Measurements from ENCODE around the gene FRY. TPM values are rescaled to one million over a fixed set of nuclear protein-coding genes. Genes with fewer than 3 reads are reported as not detected.

FRY gene
- total and polyA plus RNA-seq, 2 of the 13 experiments (the other 11 are each of a cell fraction or from before 2014, with no cell fraction given) = 8.2 to 13.1 TPM

DNA sequence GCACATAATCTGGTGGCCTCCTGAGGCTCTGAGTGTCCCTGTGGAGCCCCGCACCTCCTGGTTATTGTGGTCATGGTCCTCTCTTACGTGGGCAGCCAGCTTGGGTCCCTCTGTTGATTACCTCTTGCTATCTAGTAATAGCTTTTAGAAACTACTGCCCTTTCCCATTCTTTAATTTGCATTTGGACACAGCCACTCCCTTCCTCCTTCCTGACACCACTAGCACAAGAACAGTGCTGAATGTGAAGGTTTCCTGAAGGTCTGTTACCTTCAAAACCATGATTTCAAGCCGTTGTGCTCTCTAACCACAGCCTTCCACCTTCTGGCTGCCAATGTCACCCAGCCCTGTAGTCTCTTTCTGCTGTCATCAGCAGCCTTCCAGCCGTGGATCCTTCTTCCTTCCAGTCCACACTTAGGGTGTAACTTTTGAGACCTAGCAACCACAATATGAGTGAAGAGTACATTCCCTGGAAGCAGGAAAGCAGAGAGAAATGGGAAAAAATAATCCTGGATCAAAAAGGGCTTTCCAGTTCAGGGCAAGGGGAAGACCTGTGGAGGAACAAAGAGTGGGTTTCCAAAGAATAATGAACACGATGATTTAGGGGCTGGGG is 130.9 kb downstream of the FRY start:
- Histone ChIP-seq H3K4me1 (ENCODE audit: insufficient read depth, low read length) (peaks cover 17% of the 10 kb centered on the region), H3K9me3 (ENCODE audit: low read length) (no peaks in the 10 kb centered on the region), H3K36me3 (replicated peaks in 1 of 2; ENCODE audit: control insufficient read depth in 1 of 2, insufficient read depth in 2 of 2, low read length in 2 of 2) (peaks cover 1 to 13% of the 10 kb centered on the region in 2 experiments; a peak in 3 of 5 replicates), H3K9ac (ENCODE audit: insufficient read depth, low read depth, low read length) (no peak overlapping the region), H3K4me2 (ENCODE audit: low read depth, low read length) (no peak overlapping the region), H2AFZ (ENCODE audit: low read length) (no peak overlapping the region), H3K27ac (ENCODE audit: extremely low read length, insufficient read depth, low read length) (no peak overlapping the region), H3K4me3 (replicated peaks in 1 of 3; ENCODE audit: insufficient read depth in 1 of 3, low read depth in 2 of 3, low read length in 3 of 3) (no peak overlapping the region), H4K20me1 (ENCODE audit: insufficient read depth, low read length) (no peaks in the 10 kb centered on the region), H3K27me3 (ENCODE audit: control insufficient read depth in 1 of 2, insufficient read depth in 2 of 2, low read length in 2 of 2) (no peaks in the 10 kb centered on the region), H3K79me2 (ENCODE audit: insufficient read depth, low read length) (no peaks in the 10 kb centered on the region)
- BruUV-seq (replicated peaks) = no TSS peak
- no peak for ATAC-seq
- ChIA-PET POLR2A (no interaction called here), CTCF (ENCODE audit: low intra/inter-chr PET ratio, low total read pairs) (no interaction called here)
- in situ Hi-C loops (cut with HindIII; ENCODE audit: extremely low pct_ligation_motif_present, low pct_unique_long_range_greater_than_20kb) = no loop called here
- WGBS (ENCODE audit: low lambda C conversion rate) = 72% methylated on average over 5 of the region's 5 CpGs
- no peak for TF ChIP-seq ZXDC (CRISPR knock-in tag; IDR thresholded peaks at IDR 0.05)
- no peak for TF ChIP-seq ZNF558 (CRISPR knock-in tag; IDR thresholded peaks at IDR 0.05; ENCODE audit: borderline replicate concordance)
- TF ChIP-seq ZFX (CRISPR knock-in tag; IDR thresholded peaks at IDR 0.05; ENCODE audit: low read depth) = no peak
- TF ChIP-seq ZNF562 (CRISPR knock-in tag; IDR thresholded peaks at IDR 0.05; ENCODE audit: borderline replicate concordance) = no peak
- no peak for TF ChIP-seq SMAD3 (CRISPR knock-in tag; IDR thresholded peaks at IDR 0.05)
- no peak for TF ChIP-seq ZNF746 (CRISPR knock-in tag; IDR thresholded peaks at IDR 0.05)
- TF ChIP-seq, protein P1, sequence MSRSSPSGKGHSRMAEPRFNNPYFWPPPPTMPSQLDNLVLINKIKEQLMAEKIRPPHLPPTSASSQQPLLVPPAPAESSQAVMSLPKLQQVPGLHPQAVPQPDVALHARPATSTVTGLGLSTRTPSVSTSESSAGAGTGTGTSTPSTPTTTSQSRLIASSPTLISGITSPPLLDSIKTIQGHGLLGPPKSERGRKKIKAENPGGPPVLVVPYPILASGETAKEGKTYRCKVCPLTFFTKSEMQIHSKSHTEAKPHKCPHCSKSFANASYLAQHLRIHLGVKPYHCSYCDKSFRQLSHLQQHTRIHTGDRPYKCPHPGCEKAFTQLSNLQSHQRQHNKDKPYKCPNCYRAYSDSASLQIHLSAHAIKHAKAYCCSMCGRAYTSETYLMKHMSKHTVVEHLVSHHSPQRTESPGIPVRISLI (CRISPR knock-in tag; IDR thresholded peaks at IDR 0.05; ENCODE audit: borderline replicate concordance) = no peak
- no peak for TF ChIP-seq FOXC1 (CRISPR knock-in tag; IDR thresholded peaks at IDR 0.05; ENCODE audit: borderline replicate concordance)
- no peak for TF ChIP-seq ZSCAN31 (CRISPR knock-in tag; IDR thresholded peaks at IDR 0.05; ENCODE audit: low read depth)
- TF ChIP-seq, protein P2, sequence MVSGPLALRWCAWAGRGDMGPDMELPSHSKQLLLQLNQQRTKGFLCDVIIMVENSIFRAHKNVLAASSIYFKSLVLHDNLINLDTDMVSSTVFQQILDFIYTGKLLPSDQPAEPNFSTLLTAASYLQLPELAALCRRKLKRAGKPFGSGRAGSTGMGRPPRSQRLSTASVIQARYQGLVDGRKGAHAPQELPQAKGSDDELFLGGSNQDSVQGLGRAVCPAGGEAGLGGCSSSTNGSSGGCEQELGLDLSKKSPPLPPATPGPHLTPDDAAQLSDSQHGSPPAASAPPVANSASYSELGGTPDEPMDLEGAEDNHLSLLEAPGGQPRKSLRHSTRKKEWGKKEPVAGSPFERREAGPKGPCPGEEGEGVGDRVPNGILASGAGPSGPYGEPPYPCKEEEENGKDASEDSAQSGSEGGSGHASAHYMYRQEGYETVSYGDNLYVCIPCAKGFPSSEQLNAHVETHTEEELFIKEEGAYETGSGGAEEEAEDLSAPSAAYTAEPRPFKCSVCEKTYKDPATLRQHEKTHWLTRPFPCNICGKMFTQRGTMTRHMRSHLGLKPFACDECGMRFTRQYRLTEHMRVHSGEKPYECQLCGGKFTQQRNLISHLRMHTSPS (CRISPR knock-in tag; IDR thresholded peaks at IDR 0.05; ENCODE audit: low read depth) = no peak
- DNase-seq (ENCODE audit: low spot score) = no peak
- no peak for FAIRE-seq
- intact Hi-C loops (cut with micrococcal nuclease; ENCODE audit: unreplicated experiment) = loop anchor here (5.0 kb wide), 1 partner anchor 130 kb away; the partner anchor contains the start of gene FRY

Data from HepG2 (cell line).